ENCODE data around the gene ZNF784.

GRCh38 chr19:55641426-55642152 is 17.2 kb upstream of the ZNF784 start:
- no peak for TF ChIP-seq EZH2phosphoT487 (IDR thresholded peaks at IDR 0.05; ENCODE audit: low read depth)
- TF ChIP-seq, protein P1, sequence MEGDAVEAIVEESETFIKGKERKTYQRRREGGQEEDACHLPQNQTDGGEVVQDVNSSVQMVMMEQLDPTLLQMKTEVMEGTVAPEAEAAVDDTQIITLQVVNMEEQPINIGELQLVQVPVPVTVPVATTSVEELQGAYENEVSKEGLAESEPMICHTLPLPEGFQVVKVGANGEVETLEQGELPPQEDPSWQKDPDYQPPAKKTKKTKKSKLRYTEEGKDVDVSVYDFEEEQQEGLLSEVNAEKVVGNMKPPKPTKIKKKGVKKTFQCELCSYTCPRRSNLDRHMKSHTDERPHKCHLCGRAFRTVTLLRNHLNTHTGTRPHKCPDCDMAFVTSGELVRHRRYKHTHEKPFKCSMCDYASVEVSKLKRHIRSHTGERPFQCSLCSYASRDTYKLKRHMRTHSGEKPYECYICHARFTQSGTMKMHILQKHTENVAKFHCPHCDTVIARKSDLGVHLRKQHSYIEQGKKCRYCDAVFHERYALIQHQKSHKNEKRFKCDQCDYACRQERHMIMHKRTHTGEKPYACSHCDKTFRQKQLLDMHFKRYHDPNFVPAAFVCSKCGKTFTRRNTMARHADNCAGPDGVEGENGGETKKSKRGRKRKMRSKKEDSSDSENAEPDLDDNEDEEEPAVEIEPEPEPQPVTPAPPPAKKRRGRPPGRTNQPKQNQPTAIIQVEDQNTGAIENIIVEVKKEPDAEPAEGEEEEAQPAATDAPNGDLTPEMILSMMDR (IDR thresholded peaks at IDR 0.05; ENCODE audit: low read depth, low read length) = no peak
